ENCODE measurements around the gene ATP6V0B.

DNA sequence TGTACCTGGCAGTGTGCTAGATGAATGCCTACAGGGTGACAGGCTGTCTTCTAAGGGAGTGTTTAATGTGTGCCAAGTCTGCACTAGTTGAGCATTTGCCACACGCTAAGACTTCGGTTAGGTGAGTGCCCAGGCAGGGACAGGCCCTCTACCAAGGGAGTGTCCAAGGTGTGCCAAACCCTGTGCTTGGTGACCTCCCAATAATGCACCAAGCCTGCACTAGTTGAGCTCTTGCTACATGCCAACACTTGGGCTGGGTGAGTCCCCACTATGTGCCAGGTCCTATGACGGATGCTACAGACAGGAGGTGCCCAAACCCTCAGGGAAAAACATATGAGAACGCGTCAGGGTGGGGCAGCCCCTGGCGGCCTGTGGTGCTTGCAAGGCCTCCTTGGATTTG lies 45.7 kb downstream of the ATP6V0B start:
- TF ChIP-seq, protein P1, sequence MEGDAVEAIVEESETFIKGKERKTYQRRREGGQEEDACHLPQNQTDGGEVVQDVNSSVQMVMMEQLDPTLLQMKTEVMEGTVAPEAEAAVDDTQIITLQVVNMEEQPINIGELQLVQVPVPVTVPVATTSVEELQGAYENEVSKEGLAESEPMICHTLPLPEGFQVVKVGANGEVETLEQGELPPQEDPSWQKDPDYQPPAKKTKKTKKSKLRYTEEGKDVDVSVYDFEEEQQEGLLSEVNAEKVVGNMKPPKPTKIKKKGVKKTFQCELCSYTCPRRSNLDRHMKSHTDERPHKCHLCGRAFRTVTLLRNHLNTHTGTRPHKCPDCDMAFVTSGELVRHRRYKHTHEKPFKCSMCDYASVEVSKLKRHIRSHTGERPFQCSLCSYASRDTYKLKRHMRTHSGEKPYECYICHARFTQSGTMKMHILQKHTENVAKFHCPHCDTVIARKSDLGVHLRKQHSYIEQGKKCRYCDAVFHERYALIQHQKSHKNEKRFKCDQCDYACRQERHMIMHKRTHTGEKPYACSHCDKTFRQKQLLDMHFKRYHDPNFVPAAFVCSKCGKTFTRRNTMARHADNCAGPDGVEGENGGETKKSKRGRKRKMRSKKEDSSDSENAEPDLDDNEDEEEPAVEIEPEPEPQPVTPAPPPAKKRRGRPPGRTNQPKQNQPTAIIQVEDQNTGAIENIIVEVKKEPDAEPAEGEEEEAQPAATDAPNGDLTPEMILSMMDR (conservative IDR thresholded peaks at IDR 0.05; ENCODE audit: low read depth in 2 of 2): no peak
- TF ChIP-seq EZH2 (IDR thresholded peaks at IDR 0.05; ENCODE audit: low read depth, unreplicated experiment): no peak
